Mammary epithelial cell (primary cell): Measurements from ENCODE around the gene MAST4.

ENCODE experiments used
- CTCF ChIP-seq, 2 donors: IDR thresholded peaks in 1 of 2; conservative IDR thresholded peaks in 1 of 2; 2 replicates each; pipeline ENCODE4 v1.5.1; 2011 to 2012; ENCODE audit warnings: inconsistent platforms in 2 of 2, low read length in 2 of 2, mild to moderate bottlenecking in 2 of 2, control low read depth in 1 of 2, low read depth in 1 of 2; ENCODE audit not compliant: insufficient read depth in 1 of 2; ENCODE audit errors: extremely low read depth in 1 of 2
- EZH2 ChIP-seq: IDR thresholded peaks from 2 replicates; pipeline ENCODE4 v1.6.1; 2012; ENCODE audit warnings: low read length, inconsistent platforms, borderline replicate concordance

GRCh38 chr5:66952153-66952552, 356.0 kb downstream of the MAST4 start:
- TF ChIP-seq CTCF (conservative IDR thresholded peaks at IDR 0.05 in 1 of 2, IDR thresholded peaks at IDR 0.05 in 1 of 2; ENCODE audit: extremely low read depth in 1 of 2, insufficient read depth in 1 of 2, low read depth in 1 of 2, low read length in 2 of 2) (no peak), EZH2 (no peak)
